ENCODE measurements around the gene CD63.

- no peak for TF ChIP-seq CTCF (IDR thresholded peaks at IDR 0.05)
- TF ChIP-seq POLR2A (IDR thresholded peaks at IDR 0.05): no peak
Measured at GRCh38 chr12:55684761-55685370, 43.9 kb downstream of the CD63 start.
